ENCODE data around the gene VWA3B.
"Not testable (repeated sequence)": the region's sequence is repeated elsewhere in the genome, so short reads cannot be mapped to it uniquely, and the experiment has no call there.

VWA3B gene

GRCh38 chr2:98300141-98300874 lies 213.3 kb downstream of the VWA3B start:
- peak in 1 of 2 donors; percentile 24 for ATAC-seq

DNA sequence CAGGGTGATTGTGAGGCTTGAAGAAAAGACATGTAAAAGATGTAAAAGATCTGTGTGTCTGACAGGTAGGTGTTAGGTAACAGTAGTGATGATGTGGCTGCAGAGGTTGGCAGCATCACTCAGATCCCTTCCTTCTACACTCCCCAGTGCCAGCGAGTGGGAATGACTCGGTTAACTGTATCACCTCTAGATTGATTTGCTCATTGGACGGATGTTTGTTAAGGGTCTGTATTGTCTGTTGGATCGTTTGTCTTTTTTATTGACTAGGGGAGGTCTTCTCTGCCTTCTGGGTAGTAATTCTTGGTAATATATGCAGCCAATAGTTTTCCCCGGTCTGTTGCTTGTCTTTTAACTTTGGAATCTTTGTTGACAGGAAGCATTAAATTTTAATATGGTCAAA lies 214.5 kb downstream of the VWA3B start:
- ATAC-seq: no peak

- not testable (repeated sequence) for ATAC-seq
Measured at GRCh38 chr2:98307131-98307696, 220.2 kb downstream of the VWA3B start.

DNA sequence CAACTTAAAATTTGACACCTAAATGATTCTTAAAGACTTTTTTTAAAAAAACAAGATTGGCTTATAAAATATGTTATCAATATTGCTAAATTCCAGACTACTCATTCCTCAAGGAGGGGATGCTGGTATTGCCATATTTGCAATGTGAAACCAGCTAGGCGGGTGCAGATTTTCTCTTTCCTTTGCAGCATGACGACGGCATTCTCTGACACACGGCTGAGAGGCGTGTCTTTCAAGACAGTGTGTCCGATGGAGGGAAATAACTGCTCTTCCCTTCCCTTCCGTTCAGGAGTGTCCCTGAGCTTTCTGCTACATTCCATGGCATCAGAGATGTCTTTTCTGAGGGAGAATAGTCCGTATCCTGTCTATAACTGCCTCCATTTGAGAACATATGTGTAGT lies 221.1 kb downstream of the VWA3B start:
- ATAC-seq: no peak

GRCh38 chr2:98308532-98308931 lies 221.6 kb downstream of the VWA3B start:
- ATAC-seq: no peak

DNA sequence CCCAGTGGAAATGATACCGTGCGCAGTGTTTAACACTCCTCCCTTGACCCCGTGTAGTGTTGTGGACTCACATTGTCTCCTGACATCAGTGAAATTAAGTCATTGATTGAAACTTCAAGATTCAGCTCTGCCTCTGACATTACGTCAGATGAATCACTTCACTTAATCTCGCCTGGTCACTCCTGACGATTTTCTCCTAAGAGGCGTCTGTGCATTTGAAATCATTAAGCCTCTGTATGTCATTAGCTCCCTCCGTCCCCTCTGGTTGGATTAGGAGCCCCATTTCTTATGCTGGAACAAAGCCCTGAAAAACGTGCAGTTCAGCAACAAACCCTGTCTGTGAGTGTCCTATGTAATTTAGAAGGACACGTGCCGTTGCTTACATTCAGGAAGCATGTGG lies 222.6 kb downstream of the VWA3B start:
- ATAC-seq: no peak

GRCh38 chr2:98310010-98310409 lies 223.0 kb downstream of the VWA3B start:
- no peak for ATAC-seq

DNA sequence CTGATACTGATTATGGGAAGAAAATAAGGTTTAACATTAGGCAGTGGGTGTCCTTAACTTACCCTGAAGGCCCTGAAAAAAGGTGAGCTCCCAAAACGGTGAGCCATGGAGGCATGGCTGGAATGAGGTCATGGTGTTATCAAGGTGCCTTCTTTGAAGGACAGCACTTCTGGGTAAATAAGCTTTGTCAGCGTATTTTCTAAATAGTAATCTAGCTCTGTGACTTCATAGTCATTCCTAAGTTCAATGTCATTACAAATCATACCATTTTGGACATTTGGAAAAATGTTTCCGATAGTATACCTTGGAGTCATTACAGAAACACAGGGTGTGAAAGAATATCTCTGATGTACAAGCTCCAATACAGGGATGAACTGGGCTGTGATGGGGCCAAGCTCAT lies 224.1 kb downstream of the VWA3B start:
- ATAC-seq: no peak

- no peak for ATAC-seq
Measured at GRCh38 chr2:98311771-98312545, 225.0 kb downstream of the VWA3B start.

GRCh38 chr2:98313492-98314250 lies 226.7 kb downstream of the VWA3B start:
- ATAC-seq: no peak

DNA sequence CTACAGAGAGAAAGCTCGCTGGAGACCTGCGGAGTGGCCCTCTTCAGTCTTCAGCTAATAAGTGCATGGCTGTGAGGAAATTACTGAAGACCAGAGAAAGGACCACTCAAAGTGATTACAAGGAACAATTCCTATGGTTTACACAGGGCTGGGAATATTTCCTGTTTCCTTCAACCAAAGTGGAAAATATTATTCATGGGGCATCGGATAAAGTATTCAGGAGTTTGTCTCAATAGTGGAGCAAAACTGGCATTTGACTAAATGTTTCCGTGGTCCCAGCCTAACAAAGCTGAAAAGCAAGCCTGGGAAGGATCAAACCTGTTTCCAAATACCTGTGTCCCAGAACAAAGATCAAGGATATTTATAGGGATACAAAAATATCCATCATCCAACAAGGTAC lies 227.3 kb downstream of the VWA3B start:
- no peak for ATAC-seq

GRCh38 chr2:98315957-98316356 lies 229.0 kb downstream of the VWA3B start:
- ATAC-seq: no peak

DNA sequence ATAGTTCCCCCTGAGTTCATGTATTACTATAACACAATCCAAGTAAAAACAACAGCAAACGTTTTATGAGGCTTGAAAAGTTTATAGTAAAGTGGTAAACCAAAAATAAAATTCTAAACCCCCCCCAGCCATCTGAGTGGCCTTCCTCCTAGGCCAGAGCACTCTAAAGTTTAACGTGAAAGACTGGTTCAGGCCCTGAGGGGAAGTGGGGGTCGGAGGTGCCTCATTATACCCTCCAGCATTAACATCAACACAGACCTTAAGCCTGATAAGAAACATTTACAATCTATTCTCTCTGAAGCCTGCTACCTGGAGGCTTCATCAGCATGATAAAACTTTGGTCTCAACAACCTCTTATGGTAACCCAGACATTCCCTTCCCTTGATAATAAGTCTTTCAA lies 230.2 kb downstream of the VWA3B start:
- ATAC-seq: no peak

DNA sequence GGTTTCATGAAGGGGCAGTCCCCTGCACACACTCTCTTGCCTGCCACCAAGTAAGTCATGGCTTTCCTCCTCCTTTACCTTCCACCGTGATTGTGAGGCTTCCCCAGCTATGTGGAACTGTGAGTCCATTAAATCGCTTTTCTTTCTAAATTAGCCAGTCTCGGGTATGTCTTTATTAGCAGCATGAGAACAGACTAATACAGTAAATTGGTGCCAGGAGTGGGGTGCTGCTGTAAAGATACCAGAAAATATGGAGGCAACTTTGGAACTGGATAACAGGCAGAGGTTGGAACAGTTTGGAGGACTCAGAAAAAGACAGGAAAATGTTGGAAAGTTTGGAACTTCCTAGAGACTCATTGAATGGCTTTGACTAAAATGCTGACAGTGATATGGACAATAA lies 233.2 kb downstream of the VWA3B start:
- not testable (repeated sequence) for ATAC-seq

DNA sequence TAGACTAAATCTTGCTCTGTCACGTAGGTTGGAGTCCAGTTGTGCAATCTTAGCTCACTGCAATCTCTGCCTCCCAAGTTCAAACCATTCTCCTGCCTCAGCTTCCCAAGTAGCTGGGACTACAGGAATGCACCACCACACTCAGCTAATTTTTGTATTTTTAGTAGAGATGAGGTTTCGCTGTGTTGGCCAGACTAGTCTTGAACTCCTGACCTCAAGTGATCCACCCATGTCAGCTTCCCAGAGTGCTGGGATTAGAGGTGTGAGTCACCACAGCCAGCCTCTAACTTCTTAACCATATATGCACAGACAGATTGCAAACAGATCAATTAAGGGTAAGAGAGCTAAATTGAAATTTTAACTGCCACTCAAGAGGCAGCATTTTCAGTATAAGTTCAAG lies 237.2 kb downstream of the VWA3B start:
- no peak for ATAC-seq

DNA sequence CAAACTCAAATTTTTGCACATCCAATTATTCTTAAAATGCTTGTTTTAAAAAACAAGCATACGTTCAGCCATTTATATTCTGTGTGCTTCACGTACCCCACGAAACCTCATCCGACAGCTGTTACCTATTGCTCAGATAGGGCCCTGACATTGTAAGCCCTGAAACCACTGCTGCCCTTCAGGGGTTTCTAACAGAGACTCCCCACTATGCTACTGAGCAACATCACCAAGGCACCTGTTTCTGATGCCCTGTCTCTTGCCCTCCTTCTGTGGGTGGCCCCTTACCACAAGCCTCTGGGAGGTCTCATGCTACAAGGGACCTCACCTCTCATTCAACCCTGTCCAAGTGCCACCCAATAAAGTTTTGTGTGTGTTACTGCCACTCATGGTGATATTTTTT lies 240.8 kb downstream of the VWA3B start:
- ATAC-seq: no peak

GRCh38 chr2:98329549-98329948 lies 242.6 kb downstream of the VWA3B start:
- no peak for ATAC-seq

DNA sequence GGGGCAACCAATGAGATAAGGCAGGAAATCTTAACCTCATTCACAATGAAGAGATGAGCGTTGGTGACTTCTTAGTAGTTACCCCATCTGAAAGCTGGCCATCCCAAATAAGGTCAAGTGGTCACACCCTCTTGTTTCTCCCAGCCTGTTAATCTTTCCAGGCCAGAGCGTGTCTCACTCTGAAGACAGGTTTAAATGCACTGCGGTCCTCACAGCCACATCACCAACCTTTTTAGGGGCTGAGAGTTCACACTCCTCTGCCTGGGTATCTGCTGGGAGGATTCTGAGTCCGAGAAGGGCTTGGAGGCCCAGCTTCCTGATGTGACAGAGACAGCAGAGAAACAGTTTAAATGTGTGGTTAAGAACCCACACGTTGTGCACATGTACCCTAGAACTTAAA lies 246.0 kb downstream of the VWA3B start:
- ATAC-seq: no peak

DNA sequence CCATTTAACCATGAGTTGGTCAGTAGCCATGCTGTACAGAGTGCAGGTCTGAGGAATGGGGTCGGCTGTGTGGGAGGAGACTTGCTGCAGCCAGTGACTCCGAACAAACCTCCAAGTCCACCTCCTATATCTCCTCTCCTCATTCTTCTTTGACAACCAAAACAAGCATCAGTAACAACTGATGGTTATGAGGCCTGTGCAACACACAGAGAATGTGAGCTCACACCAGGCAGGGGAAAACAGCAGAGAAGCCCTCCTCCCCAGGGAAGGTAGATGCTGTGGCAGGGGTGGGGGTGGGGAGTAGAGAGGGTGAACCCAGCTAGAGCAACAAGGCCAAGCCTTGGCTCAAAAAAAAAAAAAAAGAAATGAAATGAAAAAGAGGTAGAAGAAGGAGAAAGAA lies 247.0 kb downstream of the VWA3B start:
- no peak for ATAC-seq

DNA sequence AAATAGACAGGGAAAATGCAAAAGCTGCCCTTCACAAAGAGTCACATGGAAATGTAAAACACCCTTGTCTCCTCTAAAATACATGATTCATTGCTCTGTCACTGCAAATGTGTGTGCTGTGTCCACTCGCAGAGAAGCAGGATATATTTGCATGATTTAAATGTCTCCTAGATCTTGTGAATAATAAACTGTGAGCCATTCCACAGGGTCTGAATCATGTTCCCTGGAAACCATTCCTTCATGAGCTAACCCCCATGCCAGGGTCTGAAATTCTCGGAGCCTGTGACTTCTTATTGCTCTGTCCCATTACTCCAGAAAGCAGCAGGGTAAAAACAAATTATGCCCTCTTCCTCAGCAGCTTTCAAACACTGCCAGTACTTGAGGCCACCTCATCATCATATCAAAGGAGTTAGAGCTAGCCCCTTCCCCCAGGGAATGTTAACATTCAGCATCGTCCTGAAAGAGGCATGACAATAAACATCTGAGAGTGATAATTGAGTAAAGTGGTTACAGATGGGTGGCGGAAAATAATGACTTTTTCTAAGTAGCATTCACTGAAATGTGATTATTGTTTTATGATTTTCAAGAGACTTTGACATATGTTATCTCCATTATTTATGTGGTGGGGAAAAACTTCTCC lies 247.6 kb downstream of the VWA3B start:
- no peak for ATAC-seq

- no peak for ATAC-seq
Measured at GRCh38 chr2:98335271-98335670, 248.3 kb downstream of the VWA3B start.

GRCh38 chr2:98341241-98341640 lies 254.3 kb downstream of the VWA3B start:
- no peak for ATAC-seq

- ATAC-seq: no peak
Measured at GRCh38 chr2:98343285-98343684, 256.3 kb downstream of the VWA3B start.

Measured in activated CD4-positive, CD25-positive, alpha-beta regulatory T cell treated with anti-CD3 and anti-CD28 coated beads, Interleukin-2, amount 50 U/mL, for 24 hours (primary cell).